ENCODE results near the gene ESR2. TPM values are rescaled to one million over a fixed set of nuclear protein-coding genes. Genes with fewer than 3 reads are reported as not detected.

ESR2 gene
- total and polyA plus RNA-seq, 2 of the 8 experiments (the other 6 are each of a cell fraction or from before 2014, with no cell fraction given) = 0.19 to 0.23 TPM

DNA sequence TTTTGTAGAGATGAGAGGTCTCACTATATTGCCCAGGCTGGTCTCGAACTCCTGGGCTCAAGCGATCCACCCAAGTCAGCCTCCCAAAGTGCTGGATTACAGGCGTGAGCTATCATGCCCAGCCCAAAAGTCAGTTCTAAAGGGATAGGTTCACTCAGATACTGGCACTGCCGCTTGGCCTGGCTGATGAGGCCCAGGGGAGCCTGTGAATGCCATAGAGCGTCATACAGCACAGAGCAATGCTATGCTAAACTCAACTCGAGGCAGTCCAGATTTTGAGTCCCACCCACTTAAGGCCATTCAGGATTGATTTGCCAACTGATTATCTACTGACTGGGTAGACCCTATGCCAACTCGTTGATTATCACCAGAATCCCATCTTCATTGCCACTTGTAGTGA lies 179.4 kb downstream of the ESR2 start:
- no peak for TF ChIP-seq SP1 (IDR thresholded peaks at IDR 0.05; ENCODE audit: low read depth, low read length)
- TF ChIP-seq, protein P1, sequence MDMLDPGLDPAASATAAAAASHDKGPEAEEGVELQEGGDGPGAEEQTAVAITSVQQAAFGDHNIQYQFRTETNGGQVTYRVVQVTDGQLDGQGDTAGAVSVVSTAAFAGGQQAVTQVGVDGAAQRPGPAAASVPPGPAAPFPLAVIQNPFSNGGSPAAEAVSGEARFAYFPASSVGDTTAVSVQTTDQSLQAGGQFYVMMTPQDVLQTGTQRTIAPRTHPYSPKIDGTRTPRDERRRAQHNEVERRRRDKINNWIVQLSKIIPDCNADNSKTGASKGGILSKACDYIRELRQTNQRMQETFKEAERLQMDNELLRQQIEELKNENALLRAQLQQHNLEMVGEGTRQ (IDR thresholded peaks at IDR 0.05; ENCODE audit: low read length) = no peak
- no peak for TF ChIP-seq TEAD4 (IDR thresholded peaks at IDR 0.05; ENCODE audit: low read depth, low read length)
- TF ChIP-seq KDM4A (IDR thresholded peaks at IDR 0.05; ENCODE audit: low read depth, low read length, severe bottlenecking) = no peak
- TF ChIP-seq PHF8 (conservative IDR thresholded peaks at IDR 0.05; ENCODE audit: low read depth, low read length) = no peak
- H4K8ac ChIP-seq (ENCODE audit: extremely low read depth, insufficient read depth, low read length) = no peak overlapping the region
- no peaks in the 10 kb centered on the region for H3K23me2 ChIP-seq (ENCODE audit: low read depth, low read length)
- no peak overlapping the region for H3K18ac ChIP-seq (ENCODE audit: extremely low read depth, low read length)
- H2BK20ac ChIP-seq (ENCODE audit: low read length) = no peak overlapping the region
- H2AK5ac ChIP-seq (ENCODE audit: low read depth, low read length) = no peak overlapping the region
- H2BK120ac ChIP-seq (replicated peaks; ENCODE audit: low read depth, low read length) = no peak overlapping the region
- POLR2A ChIA-PET (ENCODE audit: partially characterized antibody) = interaction anchor here (0.6 kb wide), 1 partner anchor 54 kb away, joined by 3 read pairs; no protein-coding TSS in a partner anchor
- H4K91ac ChIP-seq (replicated peaks; ENCODE audit: insufficient read length, low read length) = no peak overlapping the region
- no peak overlapping the region for H3K4me2 ChIP-seq (ENCODE audit: insufficient read depth in 1 of 2, low read depth in 2 of 2, low read length in 2 of 2)
- no peak overlapping the region for H3K4ac ChIP-seq (replicated peaks; ENCODE audit: insufficient read length, low read depth, low read length)
- H3K79me2 ChIP-seq (ENCODE audit: control insufficient read depth in 1 of 2, insufficient read depth in 2 of 2, low read length in 2 of 2) = no peaks in the 10 kb centered on the region
- no peak overlapping the region for H3K56ac ChIP-seq (replicated peaks; ENCODE audit: insufficient read length, low read depth, low read length)
- H2BK12ac ChIP-seq (ENCODE audit: low read depth, low read length) = no peak overlapping the region
- DNase-seq (ENCODE audit: low read depth in 1 of 2, low spot score in 2 of 2) = no peak
- no peak overlapping the region for H3K14ac ChIP-seq (ENCODE audit: insufficient read length)
- H3K4me1 ChIP-seq (replicated peaks in 1 of 4; ENCODE audit: control insufficient read depth in 3 of 4, insufficient read depth in 4 of 4, low read length in 3 of 4) = peaks cover 0 to 8% (median 2%) of the 10 kb centered on the region in 4 experiments; a peak in 3 of 7 replicates
- no peaks in the 10 kb centered on the region for H3K9me3 ChIP-seq (ENCODE audit: insufficient read depth in 2 of 2, low read depth in 1 of 2, low read length in 1 of 2)
- FAIRE-seq = no peak
- no peaks in the 10 kb centered on the region for H4K20me1 ChIP-seq (replicated peaks in 1 of 2; ENCODE audit: control insufficient read depth in 1 of 2, insufficient read depth in 2 of 2, low read length in 2 of 2)
- no peak overlapping the region for H3K23ac ChIP-seq (ENCODE audit: insufficient read length)
- no peak overlapping the region for H3K4me3 ChIP-seq (ENCODE audit: extremely low read depth in 1 of 4, insufficient read depth in 2 of 4, low read depth in 3 of 4, low read length in 4 of 4)
- WGBS, 2 experiments (ENCODE audit: extremely low coverage in 1 of 2, insufficient coverage in 1 of 2, insufficient read length in 1 of 2, insufficient replicate concordance in 2 of 2, low coverage in 1 of 2, low lambda C conversion rate in 2 of 2, missing lambda C conversion rate in 1 of 2) = 88% methylated on average over 7 of the region's 7 CpGs; no CpG with 5 or more reads in 1 of the 2 experiments
- no peak overlapping the region for H2BK5ac ChIP-seq (ENCODE audit: low read depth, low read length)
- H3K36me3 ChIP-seq (ENCODE audit: control insufficient read depth in 2 of 4, insufficient read depth in 4 of 4, low read length in 3 of 4) = peaks cover 0 to 9% (median 3%) of the 10 kb centered on the region in 4 experiments; a peak in 2 of 8 replicates
- no peak overlapping the region for H4K5ac ChIP-seq (ENCODE audit: insufficient read length, low read depth, low read length)
- no peak overlapping the region for H3K27ac ChIP-seq (ENCODE audit: low read depth, low read length)
- H3K27me3 ChIP-seq (replicated peaks in 1 of 4; ENCODE audit: control insufficient read depth in 3 of 4, extremely low read depth in 1 of 4, insufficient read depth in 3 of 4, low read length in 3 of 4) = no peaks in the 10 kb centered on the region
- H2AFZ ChIP-seq (ENCODE audit: low read length) = no peak overlapping the region
- CTCF ChIA-PET (ENCODE audit: partially characterized antibody) = interaction anchor here (0.6 to 1.1 kb wide), 3 partner anchors 9 to 195 kb away, joined by 3 to 4 read pairs (median 3); no protein-coding TSS in a partner anchor
- no peaks in the 10 kb centered on the region for H3K79me1 ChIP-seq (ENCODE audit: low read depth, low read length)
- H3K9ac ChIP-seq (replicated peaks in 1 of 4; ENCODE audit: extremely low read depth in 1 of 4, low read depth in 3 of 4, low read length in 3 of 4) = no peak overlapping the region
- H2BK15ac ChIP-seq (ENCODE audit: low read length) = no peak overlapping the region
